H9 (cell line): Measurements from ENCODE around the gene AK8. TPM values are rescaled to one million over a fixed set of nuclear protein-coding genes. Genes with fewer than 3 reads are reported as not detected.

Experiments used
- DNase-seq: peaks from one replicate; pipeline ENCODE4 v3.0.0-alpha.2; 2017
- H2AFZ ChIP-seq: one replicate; pipeline ENCODE4 v1.6.1; 2013; ENCODE audit warnings: mild to moderate bottlenecking, low read length, control low read depth, moderate library complexity
- H2AK5ac ChIP-seq: 2 replicates; pipeline ENCODE4 v1.6.1; 2013; ENCODE audit warnings: low read length, control low read depth, mixed read lengths; ENCODE audit not compliant: insufficient read length
- H2BK120ac ChIP-seq: one replicate; pipeline ENCODE4 v1.6.1; 2013; ENCODE audit warnings: low read depth, mild to moderate bottlenecking, low read length, control low read depth, inconsistent platforms; ENCODE audit not compliant: poor library complexity, severe bottlenecking
- H2BK12ac ChIP-seq: 2 replicates; pipeline ENCODE4 v1.6.1; 2013; ENCODE audit warnings: low read length, control low read depth, mixed read lengths, low read depth; ENCODE audit not compliant: insufficient read length
- H2BK15ac ChIP-seq: 2 replicates; pipeline ENCODE4 v1.6.1; 2013; ENCODE audit warnings: low read depth, low read length, control low read depth
- H2BK20ac ChIP-seq: one replicate; pipeline ENCODE4 v1.6.1; 2013; ENCODE audit warnings: low read depth, mild to moderate bottlenecking, low read length, control low read depth, inconsistent platforms; ENCODE audit not compliant: poor library complexity, severe bottlenecking
- H2BK5ac ChIP-seq: 2 replicates; pipeline ENCODE4 v1.6.1; 2013; ENCODE audit warnings: low read length, control low read depth, mixed read lengths; ENCODE audit not compliant: insufficient read length
- H3K14ac ChIP-seq: 2 replicates; pipeline ENCODE4 v1.6.1; 2013; ENCODE audit warnings: low read length, control low read depth; ENCODE audit not compliant: insufficient read depth
- H3K18ac ChIP-seq: 2 replicates; pipeline ENCODE4 v1.6.1; 2013; ENCODE audit warnings: low read depth, mild to moderate bottlenecking, mixed read lengths, low read length, control low read depth; ENCODE audit not compliant: insufficient read length
- H3K23ac ChIP-seq: 2 replicates; pipeline ENCODE4 v1.6.1; 2013; ENCODE audit warnings: low read length, control low read depth, mixed read lengths, low read depth; ENCODE audit not compliant: insufficient read length
- H3K23me2 ChIP-seq: 2 replicates; pipeline ENCODE4 v1.6.1; 2013; ENCODE audit warnings: low read depth, mild to moderate bottlenecking, mixed read lengths, low read length, control low read depth; ENCODE audit not compliant: insufficient read length, poor library complexity, severe bottlenecking
- H3K27ac ChIP-seq: 2 replicates; pipeline ENCODE4 v1.5.1; 2013; ENCODE audit warnings: low read length, control low read depth, mixed read lengths, low read depth; ENCODE audit not compliant: insufficient read length
- H3K27me3 ChIP-seq: 2 replicates; pipeline ENCODE4 v1.6.1; 2013; ENCODE audit warnings: low read length, control low read depth, inconsistent platforms; ENCODE audit not compliant: insufficient read depth
- H3K4ac ChIP-seq: 2 replicates; pipeline ENCODE4 v1.6.1; 2013; ENCODE audit warnings: low read depth, mild to moderate bottlenecking, control low read depth, inconsistent platforms, low read length, moderate library complexity
- H3K4me1 ChIP-seq: 2 replicates; pipeline ENCODE4 v1.6.1; 2013; ENCODE audit warnings: low read length, control low read depth, inconsistent platforms; ENCODE audit not compliant: insufficient read depth
- H3K4me2 ChIP-seq: 2 replicates; pipeline ENCODE4 v1.6.1; 2013; ENCODE audit warnings: low read length, control low read depth, mixed read lengths; ENCODE audit not compliant: insufficient read length, insufficient read depth
- H3K56ac ChIP-seq: 2 replicates; pipeline ENCODE4 v1.6.1; 2013; ENCODE audit warnings: low read depth, mild to moderate bottlenecking, mixed read lengths, low read length, control low read depth; ENCODE audit not compliant: insufficient read length
- H3K79me1 ChIP-seq: 2 replicates; pipeline ENCODE4 v1.6.1; 2013; ENCODE audit warnings: low read depth, mild to moderate bottlenecking, moderate library complexity, low read length, control low read depth, inconsistent platforms; ENCODE audit not compliant: insufficient read depth, poor library complexity, severe bottlenecking
- H3K79me2 ChIP-seq: 2 replicates; pipeline ENCODE4 v1.6.1; 2013; ENCODE audit warnings: low read length, control low read depth, inconsistent platforms; ENCODE audit not compliant: insufficient read depth
- H3K9ac ChIP-seq: 2 replicates; pipeline ENCODE4 v1.6.1; 2013; ENCODE audit warnings: low read length, control low read depth, mixed read lengths; ENCODE audit not compliant: insufficient read length; ENCODE audit errors: extremely low read depth
- H3K9me3 ChIP-seq: one replicate; pipeline ENCODE4 v1.6.1; 2013; ENCODE audit warnings: low read depth, low read length, inconsistent platforms; ENCODE audit not compliant: control insufficient read depth
- H3T11ph ChIP-seq: one replicate; pipeline ENCODE4 v1.6.1; 2013; ENCODE audit warnings: mild to moderate bottlenecking, low read length, control low read depth, inconsistent platforms
- H4K20me1 ChIP-seq: one replicate; pipeline ENCODE4 v1.6.1; 2013; ENCODE audit not compliant: control insufficient read depth, insufficient read length, insufficient read depth
- H4K5ac ChIP-seq: 2 replicates; pipeline ENCODE4 v1.6.1; 2013; ENCODE audit warnings: low read depth, mild to moderate bottlenecking, mixed read lengths, low read length, control low read depth; ENCODE audit not compliant: insufficient read length
- H4K8ac ChIP-seq: replicated peaks from 2 replicates; pipeline ENCODE4 v1.6.1; 2013; ENCODE audit warnings: low read length, control low read depth, mixed read lengths, low read depth; ENCODE audit not compliant: insufficient read length
- H4K91ac ChIP-seq: 2 replicates; pipeline ENCODE4 v1.6.1; 2013; ENCODE audit warnings: low read depth, mild to moderate bottlenecking, moderate library complexity, mixed read lengths, low read length, control low read depth; ENCODE audit not compliant: insufficient read length
- H3K27ac Mint-ChIP-seq, 3 experiments: 2 replicates in 2 of 3; 3 replicates in 1 of 3; pipeline ENCODE4 v1.8.0; 2020 to 2021; ENCODE audit warnings: mixed read lengths in 3 of 3, mild to moderate bottlenecking in 1 of 3, moderate library complexity in 1 of 3
- H3K27me3 Mint-ChIP-seq: 2 replicates; pipeline ENCODE4 v1.8.0; 2021; ENCODE audit warnings: low read depth, mild to moderate bottlenecking, moderate library complexity, mixed read lengths
- H3K36me3 Mint-ChIP-seq, 3 experiments: 2 replicates in 2 of 3; 3 replicates in 1 of 3; pipeline ENCODE4 v1.8.0; 2020 to 2021; ENCODE audit warnings: low read depth in 3 of 3, mixed read lengths in 3 of 3; ENCODE audit not compliant: insufficient read depth in 1 of 3
- H3K4me1 Mint-ChIP-seq, 2 experiments: 2 replicates each; pipeline ENCODE4 v1.8.0; 2020; ENCODE audit warnings: mixed read lengths in 2 of 2
- H3K4me3 Mint-ChIP-seq, 2 experiments: 2 replicates in 1 of 2; 3 replicates in 1 of 2; pipeline ENCODE4 v1.8.0; 2020 to 2021; ENCODE audit warnings: mild to moderate bottlenecking in 2 of 2, mixed read lengths in 2 of 2, moderate library complexity in 1 of 2
- H3K9me3 Mint-ChIP-seq, 2 experiments: 2 replicates in 1 of 2; 3 replicates in 1 of 2; pipeline ENCODE4 v1.8.0; 2020; ENCODE audit warnings: mild to moderate bottlenecking in 2 of 2, mixed read lengths in 2 of 2, moderate library complexity in 1 of 2
- WGBS: extraction: QIAGEN DNeasy Blood & Tissue Kit; methylation state at CpG from one replicate; pipeline ENCODE4 v1.1.7; 2013; ENCODE audit warnings: missing lambda C conversion rate, low lambda C conversion rate, mixed read lengths; ENCODE audit not compliant: insufficient read length; ENCODE audit errors: extremely low coverage; 5-methylcytosine and 5-hydroxymethylcytosine counted together
- total RNA-seq: library from RNA; stranded (reverse); gene quantifications from 2 replicates; pipeline ENCODE4 v1.2.1, GENCODE V29; 2021
- TF ChIP-seq, protein P1 (sequence below): fragments of 200-600 bp; sonication (generic); conservative IDR thresholded peaks from 3 replicates; pipeline ENCODE4 v1.8.0; 2021; ENCODE audit warnings: antibody characterized with exemption, mild to moderate bottlenecking

The AK8 gene
- total RNA-seq, 1 experiment from 2014 or later = 0.44 TPM

DNA sequence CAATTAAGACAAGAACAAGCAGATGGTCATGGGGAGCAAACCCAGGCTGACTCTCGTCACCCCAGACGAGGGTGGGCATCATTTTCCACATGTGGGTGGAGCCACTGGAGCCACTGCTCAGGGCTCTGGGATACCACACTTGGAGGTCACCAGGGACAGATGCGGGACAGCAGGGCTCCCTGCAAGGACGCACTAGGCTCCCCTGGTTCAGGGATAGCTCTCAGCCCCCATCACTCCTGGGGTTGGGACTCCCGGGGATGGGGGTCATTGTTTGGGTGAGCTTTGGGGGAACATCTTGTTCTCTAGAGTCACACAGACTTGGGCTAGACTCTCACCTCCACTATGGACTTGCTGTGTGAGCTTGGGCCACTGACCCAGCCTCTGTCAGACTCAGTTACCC is 150.0 kb downstream of the AK8 start:
- no CpG with 5 or more reads among the region's 5 CpGs for WGBS
- Histone ChIP-seq H2BK5ac (no peak overlapping the region), H3K27ac (no peak overlapping the region), H4K8ac (no peak overlapping the region), H3K9me3 (no peaks in the 10 kb centered on the region), H3K4me1 (no peaks in the 10 kb centered on the region), H3K4me2 (no peak overlapping the region), H4K91ac (no peak overlapping the region), H2AK5ac (no peak overlapping the region), H2BK20ac (no peak overlapping the region), H2BK12ac (no peak overlapping the region), H2AFZ (no peak overlapping the region), H3K79me2 (no peaks in the 10 kb centered on the region), H3K27me3 (no peaks in the 10 kb centered on the region; the same call in 1 of the 2 replicates), H3K18ac (no peak overlapping the region), H3K23ac (no peak overlapping the region), H2BK15ac (no peak overlapping the region), H3K9ac (no peak overlapping the region), H2BK120ac (no peak overlapping the region), H3K4ac (no peak overlapping the region), H3T11ph (no peak overlapping the region), H4K5ac (no peak overlapping the region), H3K79me1 (no peaks in the 10 kb centered on the region), H4K20me1 (no peaks in the 10 kb centered on the region), H3K14ac (no peak overlapping the region), H3K56ac (no peak overlapping the region), H3K23me2 (peaks cover 3% of the 10 kb centered on the region)
- Mint-ChIP-seq H3K27ac (no peak overlapping the region), H3K9me3 (no peaks in the 10 kb centered on the region), H3K36me3 (no peaks in the 10 kb centered on the region), H3K4me1 (peaks cover 0 to 9% of the 10 kb centered on the region in 2 experiments; a peak in 2 of 4 replicates), H3K27me3 (peaks cover 28% of the 10 kb centered on the region), H3K4me3 (no peak overlapping the region)
- no peak for DNase-seq
- TF ChIP-seq, protein P1, sequence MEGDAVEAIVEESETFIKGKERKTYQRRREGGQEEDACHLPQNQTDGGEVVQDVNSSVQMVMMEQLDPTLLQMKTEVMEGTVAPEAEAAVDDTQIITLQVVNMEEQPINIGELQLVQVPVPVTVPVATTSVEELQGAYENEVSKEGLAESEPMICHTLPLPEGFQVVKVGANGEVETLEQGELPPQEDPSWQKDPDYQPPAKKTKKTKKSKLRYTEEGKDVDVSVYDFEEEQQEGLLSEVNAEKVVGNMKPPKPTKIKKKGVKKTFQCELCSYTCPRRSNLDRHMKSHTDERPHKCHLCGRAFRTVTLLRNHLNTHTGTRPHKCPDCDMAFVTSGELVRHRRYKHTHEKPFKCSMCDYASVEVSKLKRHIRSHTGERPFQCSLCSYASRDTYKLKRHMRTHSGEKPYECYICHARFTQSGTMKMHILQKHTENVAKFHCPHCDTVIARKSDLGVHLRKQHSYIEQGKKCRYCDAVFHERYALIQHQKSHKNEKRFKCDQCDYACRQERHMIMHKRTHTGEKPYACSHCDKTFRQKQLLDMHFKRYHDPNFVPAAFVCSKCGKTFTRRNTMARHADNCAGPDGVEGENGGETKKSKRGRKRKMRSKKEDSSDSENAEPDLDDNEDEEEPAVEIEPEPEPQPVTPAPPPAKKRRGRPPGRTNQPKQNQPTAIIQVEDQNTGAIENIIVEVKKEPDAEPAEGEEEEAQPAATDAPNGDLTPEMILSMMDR = no peak
